Duodenal mucosa (tissue), 2 donors: ENCODE data around the gene DCST2.

Experiments used
- H3K27ac ChIP-seq: one replicate; pipeline ENCODE4 v1.7.0; 2013; ENCODE audit warnings: low read depth, low read length
- H3K27me3 ChIP-seq, 2 donors: one replicate each; pipeline ENCODE4 v1.7.0; 2013; ENCODE audit warnings: low read length in 2 of 2, control low read depth in 1 of 2; ENCODE audit not compliant: insufficient read depth in 2 of 2, control insufficient read depth in 1 of 2
- H3K36me3 ChIP-seq, 2 donors: one replicate each; pipeline ENCODE4 v1.7.0; 2013; ENCODE audit warnings: low read length in 2 of 2, control low read depth in 1 of 2; ENCODE audit not compliant: insufficient read depth in 2 of 2, control insufficient read depth in 1 of 2
- H3K4me1 ChIP-seq, 2 donors: one replicate each; pipeline ENCODE4 v1.7.0; 2013; ENCODE audit warnings: low read length in 2 of 2, control low read depth in 1 of 2; ENCODE audit not compliant: insufficient read depth in 2 of 2, control insufficient read depth in 1 of 2
- H3K4me3 ChIP-seq, 2 donors: one replicate each; pipeline ENCODE4 v1.7.0; 2013; ENCODE audit warnings: low read length in 2 of 2, low read depth in 1 of 2
- H3K9ac ChIP-seq, 2 donors: one replicate each; pipeline ENCODE4 v1.7.0; 2013; ENCODE audit warnings: low read length in 2 of 2, low read depth in 1 of 2
- H3K9me3 ChIP-seq, 2 donors: one replicate each; pipeline ENCODE4 v1.7.0; 2013; ENCODE audit warnings: low read length in 2 of 2, control low read depth in 1 of 2; ENCODE audit not compliant: control insufficient read depth in 1 of 2

Gene DCST2

GRCh38 chr1:155069551-155070157 is 36.1 kb upstream of the DCST2 start:
- H3K27me3 ChIP-seq: no peaks in the 10 kb centered on the region
- H3K9ac ChIP-seq: no peak overlapping the region

GRCh38 chr1:155068599-155068998 is 35.0 kb upstream of the DCST2 start:
- Histone ChIP-seq H3K9ac (no peak overlapping the region), H3K9me3 (no peaks in the 10 kb centered on the region), H3K27ac (no peak overlapping the region), H3K36me3 (peaks cover 0 to 18% of the 10 kb centered on the region in 2 donors), H3K27me3 (no peaks in the 10 kb centered on the region), H3K4me1 (peaks cover 25 to 37% of the 10 kb centered on the region in 2 donors), H3K4me3 (no peak overlapping the region)

More at GRCh38 chr1:155069551-155070157, 36.1 kb upstream of the DCST2 start:
- peaks cover 0 to 18% of the 10 kb centered on the region in 2 donors for H3K36me3 ChIP-seq
- no peak overlapping the region for H3K27ac ChIP-seq
- H3K9me3 ChIP-seq: no peaks in the 10 kb centered on the region
- peaks cover 19 to 31% of the 10 kb centered on the region in 2 donors for H3K4me1 ChIP-seq
- no peak overlapping the region for H3K4me3 ChIP-seq

GRCh38 chr1:155066777-155067176 is 33.2 kb upstream of the DCST2 start:
- H3K27ac ChIP-seq: no peak overlapping the region
- no peak overlapping the region for H3K4me3 ChIP-seq
- no peak overlapping the region for H3K9ac ChIP-seq
- no peaks in the 10 kb centered on the region for H3K27me3 ChIP-seq
- H3K4me1 ChIP-seq: peaks cover 39 to 53% of the 10 kb centered on the region in 2 donors
- no peaks in the 10 kb centered on the region for H3K9me3 ChIP-seq
- H3K36me3 ChIP-seq: peaks cover 0 to 18% of the 10 kb centered on the region in 2 donors

GRCh38 chr1:155064832-155065429 is 31.4 kb upstream of the DCST2 start:
- peaks cover 0 to 23% of the 10 kb centered on the region in 2 donors for H3K36me3 ChIP-seq
- H3K4me3 ChIP-seq: peak overlapping the region; percentile 83
- no peaks in the 10 kb centered on the region for H3K9me3 ChIP-seq
- H3K4me1 ChIP-seq: peaks cover 33 to 46% of the 10 kb centered on the region in 2 donors
- H3K27ac ChIP-seq: no peak overlapping the region
- peak overlapping the region in 1 of 2 donors; percentile 65 for H3K9ac ChIP-seq
- H3K27me3 ChIP-seq: no peaks in the 10 kb centered on the region

- peak overlapping the region; percentile 83 for H3K4me3 ChIP-seq
- peak overlapping the region; percentile 65 to 68 for H3K9ac ChIP-seq
- H3K36me3 ChIP-seq: peaks cover 0 to 25% of the 10 kb centered on the region in 2 donors
- no peak overlapping the region for H3K27ac ChIP-seq
- H3K4me1 ChIP-seq: peaks cover 32 to 46% of the 10 kb centered on the region in 2 donors
- H3K9me3 ChIP-seq: no peaks in the 10 kb centered on the region
- no peaks in the 10 kb centered on the region for H3K27me3 ChIP-seq
Observed at GRCh38 chr1:155064111-155064831, 30.7 kb upstream of the DCST2 start.

GRCh38 chr1:155063550-155064110 is 30.0 kb upstream of the DCST2 start, which contains the start of gene EFNA4:
EFNA4 (plus strand) TSS chr1:155063740; CDS start chr1:155063824, 84 bp downstream.
- H3K9me3 ChIP-seq: no peaks in the 10 kb centered on the region
- no peaks in the 10 kb centered on the region for H3K27me3 ChIP-seq
- peaks cover 32 to 46% of the 10 kb centered on the region in 2 donors for H3K4me1 ChIP-seq
- H3K27ac ChIP-seq: peak within 1 kb of the TSS; percentile 93
- H3K9ac ChIP-seq: peak within 1 kb of the TSS; percentile 65 to 80
- H3K36me3 ChIP-seq: peaks cover 0 to 27% of the 10 kb centered on the region in 2 donors
- H3K4me3 ChIP-seq: peak within 1 kb of the TSS; percentile 83

GRCh38 chr1:155062702-155063411 is 29.3 kb upstream of the DCST2 start:
- H3K9ac ChIP-seq: peak overlapping the region; percentile 65 to 80

GRCh38 chr1:155062151-155062686 is 28.6 kb upstream of the DCST2 start:
- Histone ChIP-seq H3K9ac (peak overlapping the region in 1 of 2 donors; percentile 25), H3K4me3 (peak overlapping the region; percentile 83), H3K9me3 (no peaks in the 10 kb centered on the region), H3K27ac (no peak overlapping the region), H3K36me3 (peaks cover 9 to 34% of the 10 kb centered on the region in 2 donors), H3K27me3 (no peaks in the 10 kb centered on the region), H3K4me1 (peaks cover 32 to 46% of the 10 kb centered on the region in 2 donors)

More at GRCh38 chr1:155062702-155063411, 29.3 kb upstream of the DCST2 start:
- Histone ChIP-seq H3K27ac (peak overlapping the region; percentile 34), H3K9me3 (no peaks in the 10 kb centered on the region), H3K4me1 (peaks cover 32 to 46% of the 10 kb centered on the region in 2 donors), H3K36me3 (peaks cover 5 to 29% of the 10 kb centered on the region in 2 donors), H3K4me3 (peak overlapping the region; percentile 83), H3K27me3 (no peaks in the 10 kb centered on the region)

- H3K9ac ChIP-seq: peak overlapping the region in 1 of 2 donors; percentile 25
- peaks cover 32 to 41% of the 10 kb centered on the region in 2 donors for H3K4me1 ChIP-seq
- no peak overlapping the region for H3K27ac ChIP-seq
- H3K36me3 ChIP-seq: peaks cover 9 to 35% of the 10 kb centered on the region in 2 donors
- H3K9me3 ChIP-seq: no peaks in the 10 kb centered on the region
- H3K4me3 ChIP-seq: no peak overlapping the region
- H3K27me3 ChIP-seq: no peaks in the 10 kb centered on the region
Observed at GRCh38 chr1:155061381-155062150, 28.0 kb upstream of the DCST2 start.
